GM18520 (cell line): ENCODE measurements around the gene SEPTIN3.

Experiments used
- ATAC-seq: cut with Tn5 transposase; IDR thresholded peaks from one replicate; pipeline ENCODE4 v1.9.1; 2021; ENCODE audit not compliant: unreplicated experiment

The SEPTIN3 gene

GRCh38 chr22:41969110-41969646 is at the start of gene SEPTIN3:
Gene SEPTIN3 (plus strand): TSS chr22:41969443. CDS start chr22:41971493, 2,050 bp downstream.
- no peak for ATAC-seq

DNA sequence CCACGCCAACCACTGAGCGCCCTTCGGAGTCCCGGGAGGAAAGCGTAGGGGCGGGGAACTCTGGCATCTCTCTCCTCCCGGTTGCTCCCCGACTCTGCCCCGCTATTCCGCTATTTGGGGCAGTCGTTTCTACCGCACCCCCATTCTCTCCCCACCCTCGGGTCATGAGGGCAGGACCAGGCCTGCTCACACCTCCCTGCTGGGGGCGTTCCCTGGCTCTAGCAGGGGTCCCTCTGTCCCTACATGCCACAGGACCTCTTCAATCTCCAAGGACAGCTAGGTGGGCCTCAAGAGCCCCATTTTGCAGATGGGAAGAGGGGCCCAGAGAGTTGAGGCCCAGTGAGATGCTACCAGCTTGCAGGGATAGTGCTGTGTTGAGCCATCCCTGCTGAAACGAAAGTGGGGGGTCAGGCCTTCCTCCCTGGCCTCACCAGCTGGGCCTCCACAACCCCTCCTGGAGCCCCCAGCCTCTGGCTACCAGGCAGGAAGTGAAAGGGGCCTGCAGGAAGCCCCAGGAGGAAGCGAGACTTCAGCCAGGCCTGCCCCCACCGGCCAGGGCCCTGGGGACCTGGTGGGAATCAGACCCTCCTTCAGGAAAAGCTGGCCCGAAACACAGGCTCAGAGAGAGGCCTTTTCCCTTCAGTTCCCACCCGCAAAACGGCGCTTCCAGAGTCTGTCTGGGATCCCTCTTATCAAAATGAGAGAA is 48.8 kb upstream of the SEPTIN3 start:
- ATAC-seq, result peak; percentile 7

DNA sequence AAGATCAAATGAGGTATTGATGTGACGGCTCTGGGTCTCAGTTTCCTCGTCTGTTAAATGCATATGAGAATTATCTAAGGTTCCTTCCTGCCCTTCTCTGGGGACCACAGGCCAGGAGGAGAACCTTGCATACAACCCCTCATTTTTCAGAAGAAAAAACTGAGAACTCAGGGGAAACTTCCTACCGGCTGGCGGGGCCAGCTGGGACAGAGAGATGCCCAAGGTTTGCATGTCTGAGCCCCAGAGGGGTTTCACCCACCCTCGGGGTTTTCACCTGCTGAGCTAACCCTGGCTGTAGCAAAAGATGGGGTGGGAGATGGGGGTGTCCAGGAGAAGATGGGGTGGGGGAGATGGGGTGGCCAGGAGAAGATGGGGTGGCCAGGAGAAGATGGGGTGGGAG is 46.9 kb upstream of the SEPTIN3 start:
- ATAC-seq, result no peak

GRCh38 chr22:41922940-41923594 is 46.2 kb upstream of the SEPTIN3 start:
- ATAC-seq, result no peak

DNA sequence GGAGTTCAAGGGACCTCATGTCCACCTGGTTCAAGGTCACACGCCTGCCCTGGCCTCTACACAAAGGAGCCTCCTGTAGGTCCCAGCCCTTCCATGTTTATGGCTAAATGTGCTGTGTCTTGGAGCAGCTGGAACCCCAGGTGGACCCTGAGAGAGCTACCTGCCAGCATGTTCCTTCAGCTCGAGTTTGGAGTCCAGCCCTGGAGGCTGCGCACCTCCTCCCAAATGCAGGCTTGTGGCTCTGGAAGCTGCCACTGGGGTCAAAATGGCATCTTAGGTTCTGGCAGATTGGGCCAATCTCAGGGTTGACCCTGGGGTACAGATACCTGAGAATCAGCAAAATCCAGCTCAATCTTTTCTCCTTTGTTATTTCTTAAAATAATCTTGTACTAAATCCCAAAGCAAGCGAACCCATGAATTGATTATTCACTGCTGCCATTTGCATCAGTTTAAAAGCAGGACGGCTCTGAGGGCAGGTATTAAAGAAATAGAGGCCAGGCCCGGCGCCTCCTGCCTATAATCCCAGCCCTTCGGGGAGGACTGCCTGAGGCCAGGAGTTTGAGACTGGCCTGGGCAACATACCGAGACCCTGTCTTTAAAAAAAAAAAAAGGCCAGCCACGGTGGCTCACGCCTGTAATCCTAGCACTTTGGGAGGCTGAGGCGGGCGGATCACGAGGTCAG is 45.5 kb upstream of the SEPTIN3 start:
- ATAC-seq, result no peak

- peak; percentile 39 for ATAC-seq
Measured at GRCh38 chr22:41925783-41926460, 43.3 kb upstream of the SEPTIN3 start.

GRCh38 chr22:41927813-41928212 is 41.4 kb upstream of the SEPTIN3 start:
- no peak for ATAC-seq

- no peak for ATAC-seq
Measured at GRCh38 chr22:41928593-41929417, 40.4 kb upstream of the SEPTIN3 start.

GRCh38 chr22:41929418-41929810 is 39.8 kb upstream of the SEPTIN3 start:
- no peak for ATAC-seq

DNA sequence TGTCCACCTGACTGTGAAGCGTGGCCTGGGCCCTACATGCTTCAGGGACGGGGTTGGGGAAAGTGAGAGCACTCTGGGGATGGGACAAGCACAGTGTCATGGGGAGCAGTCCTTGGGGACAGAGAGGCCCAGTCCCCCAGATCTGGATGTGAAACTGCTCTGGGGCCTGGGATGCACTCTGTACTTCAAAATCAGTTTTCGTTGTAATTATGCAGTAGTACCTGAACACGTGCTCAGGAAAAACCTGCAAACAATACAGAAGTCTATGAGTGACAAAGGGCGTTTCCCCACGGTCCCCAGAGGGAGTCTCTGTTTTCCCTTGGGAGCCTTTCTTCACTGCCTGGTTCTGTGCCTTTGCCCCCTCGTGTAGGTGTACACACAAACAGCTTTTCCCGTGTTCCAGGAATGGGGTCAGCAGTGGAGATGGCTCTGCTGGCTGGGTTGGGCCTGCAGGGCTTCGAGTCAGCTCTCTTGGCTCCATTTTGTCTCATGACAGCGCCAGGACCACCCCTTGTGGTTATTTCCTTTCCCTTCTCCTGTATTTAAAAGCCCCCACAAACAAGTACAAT is 37.5 kb upstream of the SEPTIN3 start:
- no peak for ATAC-seq

DNA sequence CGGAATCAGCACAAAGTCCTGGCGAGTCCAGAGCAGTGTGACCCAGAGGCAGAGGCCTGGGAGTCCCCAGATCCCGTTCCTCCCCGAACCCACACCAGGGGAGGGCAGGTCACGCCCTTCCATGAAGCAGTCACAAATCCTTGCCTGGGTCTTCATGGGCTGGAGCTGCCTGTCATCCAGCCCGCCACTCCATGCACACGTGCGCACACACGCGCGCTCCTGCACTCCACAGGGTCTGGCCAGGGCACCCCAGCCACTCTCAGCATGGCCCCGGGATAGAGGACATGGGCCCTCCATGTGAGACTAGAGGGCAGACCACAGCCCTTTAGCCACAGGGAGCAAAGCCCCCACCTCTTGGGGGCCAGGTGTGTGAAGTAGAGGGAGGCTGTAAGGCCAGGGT is 36.9 kb upstream of the SEPTIN3 start:
- no peak for ATAC-seq

- ATAC-seq, result no peak
Measured at GRCh38 chr22:41933411-41934177, 35.6 kb upstream of the SEPTIN3 start.

GRCh38 chr22:41934284-41935014 is 34.8 kb upstream of the SEPTIN3 start:
- no peak for ATAC-seq

DNA sequence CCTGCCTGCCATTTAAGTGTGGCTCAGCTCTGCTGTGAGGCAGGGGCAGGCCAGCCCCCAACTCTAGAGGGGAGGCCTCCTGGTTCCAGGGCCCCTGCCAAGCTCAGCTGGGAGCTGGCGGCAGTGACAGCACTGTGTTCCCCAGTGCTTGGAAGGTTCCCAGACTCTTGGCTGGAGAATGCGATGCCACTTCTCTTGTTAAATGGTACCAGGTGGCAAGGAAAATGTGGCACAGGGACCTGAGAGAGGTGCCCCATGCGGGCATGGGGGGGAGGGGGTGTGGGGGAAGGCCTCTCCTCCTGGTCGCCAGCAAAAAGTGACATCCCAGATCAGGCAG is 34.3 kb upstream of the SEPTIN3 start:
- no peak for ATAC-seq

GRCh38 chr22:41935509-41935908 is 33.7 kb upstream of the SEPTIN3 start:
- no peak for ATAC-seq

DNA sequence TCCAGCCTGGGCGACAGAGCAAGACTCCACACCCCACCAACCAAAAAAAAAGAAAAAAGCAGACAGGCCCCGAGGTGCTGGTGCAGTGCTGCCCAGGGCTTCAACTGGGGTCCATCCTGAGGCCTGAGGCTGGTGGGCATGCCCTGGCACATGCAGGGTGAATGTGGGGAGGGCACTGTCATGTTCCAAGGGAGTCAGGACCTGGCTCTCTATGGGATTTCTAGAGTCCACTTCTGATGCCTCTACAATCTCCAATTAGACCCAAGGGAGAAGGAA is 32.4 kb upstream of the SEPTIN3 start:
- no peak for ATAC-seq

DNA sequence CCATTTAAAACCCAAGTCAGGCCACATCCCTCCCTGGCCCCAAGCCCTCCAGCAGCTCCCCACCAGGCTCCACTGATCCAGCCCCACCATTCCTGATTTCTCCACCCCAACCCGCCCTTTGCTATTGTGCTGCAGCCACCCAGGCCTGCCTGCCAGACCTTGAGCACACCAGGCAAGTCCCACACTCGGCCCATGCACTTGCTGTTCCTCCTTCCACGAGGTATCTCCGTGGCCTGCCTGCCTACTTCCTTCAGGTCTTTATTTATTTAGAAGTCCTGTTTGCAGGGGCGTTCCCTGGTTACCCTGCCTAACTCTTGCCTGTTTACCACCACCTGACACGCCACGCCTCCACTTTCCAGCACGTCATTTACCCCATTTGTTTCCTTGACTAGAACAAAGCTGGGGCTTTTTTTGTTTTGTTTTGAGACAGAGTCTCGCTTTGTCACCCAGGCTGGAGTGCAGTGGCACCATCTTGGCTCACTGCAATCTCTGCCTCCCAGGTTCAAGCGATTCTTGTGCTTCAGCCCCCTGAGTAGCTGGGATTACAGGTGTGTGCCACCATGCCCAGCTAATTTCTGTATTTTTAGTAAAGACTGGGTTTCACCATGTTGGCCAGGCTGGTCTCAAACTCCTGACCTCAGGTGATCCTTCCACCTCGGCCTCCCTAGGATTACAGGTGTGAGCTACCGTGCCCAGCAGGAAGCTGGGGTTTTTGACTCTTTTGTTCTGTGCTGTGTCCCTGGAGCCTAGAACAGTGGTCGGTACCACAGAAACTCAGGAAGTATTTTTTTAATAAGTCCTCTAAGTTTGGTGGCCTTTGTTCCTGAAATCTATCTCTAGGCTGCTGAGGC is 29.0 kb upstream of the SEPTIN3 start:
- ATAC-seq, result peak; percentile 39
